Ovary (tissue), 10 donors: ENCODE data around the gene ATP6V0E1. TPM values are rescaled to one million over a fixed set of nuclear protein-coding genes. Genes with fewer than 3 reads are reported as not detected.

Source experiments
- DNase-seq, 5 donors: peaks; one replicate each; pipeline ENCODE4 v3.0.0-alpha.2; 2019 to 2020
- H3K27ac ChIP-seq, 2 donors: fragments of 200-600 bp; one replicate each; pipeline versions ENCODE4 v1.5.1 to v1.8.0; 2019 to 2022
- H3K27me3 ChIP-seq: fragments of 200-600 bp; one replicate; pipeline ENCODE4 v1.8.0; 2022
- H3K36me3 ChIP-seq: fragments of 200-600 bp; sonication (generic); one replicate; pipeline ENCODE4 v1.5.1; 2019
- H3K4me1 ChIP-seq: one replicate; pipeline ENCODE4 v1.8.1; 2013; ENCODE audit warnings: mild to moderate bottlenecking, moderate library complexity; ENCODE audit not compliant: insufficient read depth
- H3K4me3 ChIP-seq: fragments of 200-600 bp; sonication (generic); one replicate; pipeline ENCODE4 v1.5.1; 2017
- H3K9me3 ChIP-seq, 2 donors: fragments of 200-600 bp in 1 of 2; sonication (generic) in 1 of 2; one replicate each; pipeline versions ENCODE4 v1.5.1 to v1.8.1; 2013 to 2019; ENCODE audit warnings: mild to moderate bottlenecking in 1 of 2, moderate library complexity in 1 of 2
- CTCF ChIP-seq, 3 donors: fragments of 450-650 bp in 2 of 3; fragments of 200-600 bp in 1 of 3; IDR thresholded peaks; one replicate each; pipeline versions ENCODE4 v1.5.1 to v1.8.0; 2016 to 2022; ENCODE audit warnings: antibody characterized with exemption in 3 of 3, mild to moderate bottlenecking in 1 of 3
- EP300 ChIP-seq: sonication (generic); formaldehyde crosslinking; IDR thresholded peaks from one replicate; pipeline ENCODE4 v1.6.1; 2017; ENCODE audit warnings: antibody characterized with exemption
- POLR2A ChIP-seq: fragments of 450-650 bp; IDR thresholded peaks from one replicate; pipeline ENCODE4 v1.6.1; 2017; ENCODE audit warnings: antibody characterized with exemption, mild to moderate bottlenecking, moderate library complexity
- WGBS, 3 donors: extraction: QIAGEN DNeasy Blood & Tissue Kit in 1 of 3; methylation state at CpG; one replicate each; pipeline versions ENCODE4 v1.1.5 to v1.1.7; 2013 to 2017; 5-methylcytosine and 5-hydroxymethylcytosine counted together
- intact Hi-C, 4 donors: fragments of 100-400 bp; cut with DNase I; formaldehyde crosslinking; loops; one replicate each; pipeline versions ENCODE4 v1.11.0 to v1.15.1; 2022 to 2023
- long read RNA-seq, 3 donors: library from polyadenylated mRNA in 2 of 3; unstranded in 2 of 3; transcript quantifications; one replicate each; pipeline ENCODE4 v2.0.0 and lab custom pipeline, GENCODE V29; 2021 to 2026
- polyA plus RNA-seq, 2 donors: library from polyadenylated mRNA; stranded (reverse); fragments of 200-250 nt in 1 of 2; fragments of 350-450 nt in 1 of 2; fragmentation: Illumina TruSeq in 1 of 2; extraction: RNeasy Lipid Tissue Mini Kit (QIAGEN cat#74804) in 1 of 2; gene quantifications; one replicate each; pipeline ENCODE4 v1.2.3, GENCODE V29; 2013 to 2014
- total RNA-seq, 7 donors: library from RNA; depleted of rRNA in 2 of 7; stranded (reverse); fragments of >200 nt in 2 of 7; fragmentation: NEBNext Ultra II Directional in 3 of 7; extraction: Animal tissue kit (Norgen Biotek cat#: 25700) in 3 of 7; gene quantifications; one replicate each; pipeline versions ENCODE4 v1.1.0 to v1.2.4, GENCODE V29; 2016 to 2023
- donor health status: DM: no; HTN: no; CAD: no; lungs with moderate emphysema.
- donor health status: DM: no; HTN: no; CAD: no.
- donor health status: Bipolar disorder and iron deficiency.
- donor health status: DM: yes; HTN: yes; CAD: no.
- donor health status: DM: no; HTN: no; CAD: no.
- donor health status: DM: yes; HTN: yes; CAD: no.

Gene ATP6V0E1
- total RNA-seq = 100 to 1,000 TPM in 6 of 7 donors, 10 to 100 TPM in 1; 99.7 to 171 (median 161) TPM
- 100 to 1,000 TPM; 211 to 376 TPM for polyA plus RNA-seq
- long read RNA-seq, donor 1, transcript ATP6V0E1-203 (4 exons, 1,433 nt) = major isoform, 105 of 112 reads
- long read RNA-seq, donor 1, partial matches to known transcripts = 1 of 112 reads
- long read RNA-seq, donor 1, other reads (novel, unspliced or antisense) = 5 of 112 reads
- long read RNA-seq, donor 2, transcript ATP6V0E1-203 (4 exons, 1,433 nt) = major isoform, 106 of 114 reads
- long read RNA-seq, donor 2, partial matches to known transcripts = 7 of 114 reads
- long read RNA-seq, donor 2, other reads (novel, unspliced or antisense) = 0 of 114 reads
- long read RNA-seq, donor 3, transcript ATP6V0E1-203 (4 exons, 1,433 nt) = major isoform, 99 of 105 reads
- long read RNA-seq, donor 3, partial matches to known transcripts = 2 of 105 reads
- long read RNA-seq, donor 3, other reads (novel, unspliced or antisense) = 3 of 105 reads

- H3K9me3 ChIP-seq = no peaks in the 10 kb centered on the region
- intact Hi-C loops = loop anchor here (2.0 to 10.0 kb wide), 7 partner anchors 71 to 309 kb away; partner anchors contain the start of genes BNIP1 (in 3 of the 4) and CREBRF (in 2 of the 4)
- no peaks in the 10 kb centered on the region for H3K27me3 ChIP-seq
- peak within 1 kb of the TSS; percentile 88 to 89 for H3K27ac ChIP-seq
- TF ChIP-seq POLR2A = peak; percentile 88
- no peak for TF ChIP-seq CTCF (IDR thresholded peaks at IDR 0.05)
- TF ChIP-seq EP300 = peak; percentile 7
- WGBS, 3 donors = 0 to 1% (median 1%) methylated on average over 45 to 49 of the region's 49 CpGs
- DNase-seq = peak; percentile 96 to 98 (median 97)
- H3K4me3 ChIP-seq = peak within 1 kb of the TSS; percentile 55
- peaks cover 2% of the 10 kb centered on the region for H3K4me1 ChIP-seq
- H3K36me3 ChIP-seq = no peaks in the 10 kb centered on the region
Observed at GRCh38 chr5:172983542-172984243, at the start of gene ATP6V0E1. Gene ATP6V0E1, plus strand, starts transcription at chr5:172983771. Its CDS starts 90 bp downstream, at chr5:172983861.

- no peaks in the 10 kb centered on the region for H3K27me3 ChIP-seq
- DNase-seq = no peak
- TF ChIP-seq POLR2A (no peak), EP300 (no peak)
- no peak overlapping the region for H3K4me3 ChIP-seq
- H3K36me3 ChIP-seq = no peaks in the 10 kb centered on the region
- WGBS, 3 donors = 83 to 90% (median 86%) methylated on average over 14 of the region's 14 CpGs
- no peak overlapping the region for H3K27ac ChIP-seq
- intact Hi-C loops = loop anchor here in 2 of 4 donors (10.0 kb wide), 2 partner anchors 450 to 460 kb away; no protein-coding TSS in a partner anchor
- peaks cover 2% of the 10 kb centered on the region for H3K4me1 ChIP-seq
- H3K9me3 ChIP-seq = no peaks in the 10 kb centered on the region
Observed at GRCh38 chr5:172935096-172935495, 48.5 kb upstream of the ATP6V0E1 start.

GRCh38 chr5:172936401-172936800 is 47.2 kb upstream of the ATP6V0E1 start:
- 93 to 97% (median 97%) methylated on average over 5 of the region's 5 CpGs for WGBS, 3 donors
- TF ChIP-seq POLR2A (no peak), EP300 (no peak), CTCF (IDR thresholded peaks at IDR 0.05) (no peak)
- DNase-seq = no peak
- Histone ChIP-seq H3K4me3 (no peak overlapping the region), H3K27ac (no peak overlapping the region), H3K4me1 (peaks cover 2% of the 10 kb centered on the region), H3K9me3 (no peaks in the 10 kb centered on the region), H3K36me3 (no peaks in the 10 kb centered on the region), H3K27me3 (no peaks in the 10 kb centered on the region)
- intact Hi-C loops = loop anchor here in 2 of 4 donors (10.0 kb wide), 2 partner anchors 452 to 462 kb away; no protein-coding TSS in a partner anchor

- Histone ChIP-seq H3K4me3 (no peak overlapping the region), H3K27me3 (no peaks in the 10 kb centered on the region), H3K4me1 (no peaks in the 10 kb centered on the region), H3K9me3 (no peaks in the 10 kb centered on the region), H3K36me3 (no peaks in the 10 kb centered on the region), H3K27ac (no peak overlapping the region)
- WGBS, 3 donors = 79 to 86% (median 84%) methylated on average over 10 of the region's 10 CpGs
- TF ChIP-seq EP300 (no peak), CTCF (IDR thresholded peaks at IDR 0.05) (no peak), POLR2A (no peak)
- DNase-seq = peak in 1 of 5 donors; percentile 26
- intact Hi-C loops = loop anchor here in 2 of 4 donors (10.0 kb wide), 2 partner anchors 454 to 464 kb away; no protein-coding TSS in a partner anchor
Observed at GRCh38 chr5:172939071-172939470, 44.5 kb upstream of the ATP6V0E1 start.
